Fibroblast of lung (primary cell): Measurements from ENCODE around the gene RRAS2. TPM values are rescaled to one million over a fixed set of nuclear protein-coding genes. Genes with fewer than 3 reads are reported as not detected.

ENCODE experiments used
- DNase-seq, 2 donors: peaks; one replicate each; pipeline versions ENCODE4 v3.0.0 to v3.0.0-alpha.2; 2010; ENCODE audit warnings: low read depth in 2 of 2
- H2AFZ ChIP-seq: 2 replicates; pipeline ENCODE4 v1.5.1; 2012; ENCODE audit warnings: low read length, control low read depth, inconsistent platforms
- H3K27ac ChIP-seq: 2 replicates; pipeline ENCODE4 v1.5.1; 2011; ENCODE audit warnings: low read length, control low read depth; ENCODE audit not compliant: insufficient read depth
- H3K27me3 ChIP-seq: 2 replicates; pipeline ENCODE4 v1.5.1; 2011; ENCODE audit warnings: mild to moderate bottlenecking, low read length; ENCODE audit not compliant: control insufficient read depth, insufficient read depth
- H3K36me3 ChIP-seq: 2 replicates; pipeline ENCODE4 v1.5.1; 2011; ENCODE audit warnings: low read length; ENCODE audit not compliant: control insufficient read depth, insufficient read depth
- H3K4me1 ChIP-seq: 2 replicates; pipeline ENCODE4 v1.5.1; 2011; ENCODE audit warnings: low read length; ENCODE audit not compliant: control insufficient read depth, insufficient read depth; ENCODE audit errors: extremely low read depth
- H3K4me2 ChIP-seq: 2 replicates; pipeline ENCODE4 v1.5.1; 2011; ENCODE audit warnings: low read length, control low read depth; ENCODE audit not compliant: insufficient read depth; ENCODE audit errors: extremely low read depth
- H3K4me3 ChIP-seq, 4 experiments: fragments of 200-600 bp in 1 of 4; sonication (generic) in 1 of 4; replicated peaks in 1 of 4; 2 replicates each; pipeline ENCODE4 v1.5.1; 2011 to 2016; ENCODE audit warnings: low read length in 4 of 4, low read depth in 3 of 4, mild to moderate bottlenecking in 3 of 4, control low read depth in 2 of 4, inconsistent platforms in 1 of 4, mixed read lengths in 1 of 4; ENCODE audit not compliant: insufficient read depth in 1 of 4; ENCODE audit errors: control extremely low read depth in 1 of 4
- H3K79me2 ChIP-seq: 2 replicates; pipeline ENCODE4 v1.5.1; 2012; ENCODE audit warnings: mild to moderate bottlenecking, low read length, inconsistent platforms; ENCODE audit not compliant: control insufficient read depth, insufficient read depth
- H3K9ac ChIP-seq: 2 replicates; pipeline ENCODE4 v1.5.1; 2011; ENCODE audit warnings: mild to moderate bottlenecking, low read length, control low read depth; ENCODE audit not compliant: insufficient read depth
- H3K9me3 ChIP-seq: 2 replicates; pipeline ENCODE4 v1.5.1; 2012; ENCODE audit warnings: low read depth, low read length; ENCODE audit not compliant: control insufficient read depth, insufficient read depth
- H4K20me1 ChIP-seq: 2 replicates; pipeline ENCODE4 v1.5.1; 2011; ENCODE audit warnings: low read length; ENCODE audit not compliant: control insufficient read depth, insufficient read depth; ENCODE audit errors: extremely low read depth
- CTCF ChIP-seq, 2 donors: IDR thresholded peaks in 1 of 2; conservative IDR thresholded peaks in 1 of 2; 1 replicate in 1 of 2; 2 replicates in 1 of 2; pipeline ENCODE4 v1.5.1; 2011 to 2012; ENCODE audit warnings: low read length in 2 of 2, control low read depth in 1 of 2, inconsistent platforms in 1 of 2, low read depth in 1 of 2, mild to moderate bottlenecking in 1 of 2
- EZH2 ChIP-seq: IDR thresholded peaks from 2 replicates; pipeline ENCODE4 v1.5.1; 2012; ENCODE audit warnings: low read length, control low read depth, mild to moderate bottlenecking; ENCODE audit errors: missing control alignments
- polyA plus RNA-seq, 2 donors: library from polyadenylated mRNA; depleted of rRNA in 1 of 2; stranded (reverse) in 1 of 2; unstranded in 1 of 2; fragments of >200 nt; gene quantifications; 2 replicates each; pipeline ENCODE4 v1.2.1, GENCODE V29; 2011 to 2012; ENCODE audit warnings: missing spikeins in 1 of 2
- total RNA-seq: library from RNA; depleted of rRNA; stranded (reverse); fragments of >200 nt; gene quantifications from 2 replicates; pipeline ENCODE4 v1.2.1, GENCODE V29; 2014

The RRAS2 gene
- total and polyA plus RNA-seq, 2 donors (not counting 1 experiment from before 2014, with no cell fraction given), result 160 to 178 TPM

GRCh38 chr11:14364322-14364721 lies 5.3 kb upstream of the RRAS2 start:
- H3K4me2 ChIP-seq, result no peak overlapping the region
- no peaks in the 10 kb centered on the region for H3K79me2 ChIP-seq
- H4K20me1 ChIP-seq, result no peaks in the 10 kb centered on the region
- no peak overlapping the region for H3K4me3 ChIP-seq
- DNase-seq, result peak in 1 of 2 donors; percentile 48
- H3K4me1 ChIP-seq, result peaks cover 2% of the 10 kb centered on the region
- no peaks in the 10 kb centered on the region for H3K9me3 ChIP-seq
- no peak overlapping the region for H3K9ac ChIP-seq
- TF ChIP-seq EZH2 (no peak), CTCF (conservative IDR thresholded peaks at IDR 0.05 in 1 of 2, IDR thresholded peaks at IDR 0.05 in 1 of 2; ENCODE audit: low read depth in 1 of 2, low read length in 2 of 2) (no peak)
- no peaks in the 10 kb centered on the region for H3K27me3 ChIP-seq
- no peak overlapping the region for H3K27ac ChIP-seq
- H2AFZ ChIP-seq, result no peak overlapping the region
- H3K36me3 ChIP-seq, result no peaks in the 10 kb centered on the region

GRCh38 chr11:14362611-14363010 lies 3.6 kb upstream of the RRAS2 start:
- no peak overlapping the region for H3K27ac ChIP-seq

GRCh38 chr11:14361951-14362350 lies 3.0 kb upstream of the RRAS2 start:
- Histone ChIP-seq H3K4me2 (no peak overlapping the region), H2AFZ (no peak overlapping the region), H3K9ac (no peak overlapping the region), H3K79me2 (peaks cover 19% of the 10 kb centered on the region), H3K4me3 (no peak overlapping the region), H4K20me1 (no peaks in the 10 kb centered on the region), H3K27ac (no peak overlapping the region), H3K36me3 (no peaks in the 10 kb centered on the region), H3K4me1 (peaks cover 2% of the 10 kb centered on the region), H3K9me3 (no peaks in the 10 kb centered on the region), H3K27me3 (no peaks in the 10 kb centered on the region)
- TF ChIP-seq CTCF (conservative IDR thresholded peaks at IDR 0.05 in 1 of 2, IDR thresholded peaks at IDR 0.05 in 1 of 2; ENCODE audit: low read depth in 1 of 2, low read length in 2 of 2) (no peak), EZH2 (no peak)
- no peak for DNase-seq

More at GRCh38 chr11:14362611-14363010, 3.6 kb upstream of the RRAS2 start:
- Histone ChIP-seq H4K20me1 (no peaks in the 10 kb centered on the region), H3K9ac (no peak overlapping the region), H3K36me3 (no peaks in the 10 kb centered on the region), H3K9me3 (no peaks in the 10 kb centered on the region), H3K4me2 (no peak overlapping the region), H3K27me3 (no peaks in the 10 kb centered on the region), H2AFZ (no peak overlapping the region), H3K4me1 (peaks cover 2% of the 10 kb centered on the region), H3K79me2 (peaks cover 12% of the 10 kb centered on the region), H3K4me3 (no peak overlapping the region)
- TF ChIP-seq CTCF (conservative IDR thresholded peaks at IDR 0.05 in 1 of 2, IDR thresholded peaks at IDR 0.05 in 1 of 2; ENCODE audit: low read depth in 1 of 2, low read length in 2 of 2) (no peak), EZH2 (no peak)
- DNase-seq, result no peak
